ENCODE data around the gene DRC1. TPM values are rescaled to one million over a fixed set of nuclear protein-coding genes. Genes with fewer than 3 reads are reported as not detected.

The DRC1 gene
- total RNA-seq, 4 donors from 2014 or later = not detected

GRCh38 chr2:26430826-26431225 lies 29.1 kb downstream of the DRC1 start:
- intact Hi-C loops (cut with DNase I; ENCODE audit: low total_unique reads) = no loop called here
- TF ChIP-seq POLR2A (IDR thresholded peaks at IDR 0.05) = no peak
- TF ChIP-seq, protein P1, sequence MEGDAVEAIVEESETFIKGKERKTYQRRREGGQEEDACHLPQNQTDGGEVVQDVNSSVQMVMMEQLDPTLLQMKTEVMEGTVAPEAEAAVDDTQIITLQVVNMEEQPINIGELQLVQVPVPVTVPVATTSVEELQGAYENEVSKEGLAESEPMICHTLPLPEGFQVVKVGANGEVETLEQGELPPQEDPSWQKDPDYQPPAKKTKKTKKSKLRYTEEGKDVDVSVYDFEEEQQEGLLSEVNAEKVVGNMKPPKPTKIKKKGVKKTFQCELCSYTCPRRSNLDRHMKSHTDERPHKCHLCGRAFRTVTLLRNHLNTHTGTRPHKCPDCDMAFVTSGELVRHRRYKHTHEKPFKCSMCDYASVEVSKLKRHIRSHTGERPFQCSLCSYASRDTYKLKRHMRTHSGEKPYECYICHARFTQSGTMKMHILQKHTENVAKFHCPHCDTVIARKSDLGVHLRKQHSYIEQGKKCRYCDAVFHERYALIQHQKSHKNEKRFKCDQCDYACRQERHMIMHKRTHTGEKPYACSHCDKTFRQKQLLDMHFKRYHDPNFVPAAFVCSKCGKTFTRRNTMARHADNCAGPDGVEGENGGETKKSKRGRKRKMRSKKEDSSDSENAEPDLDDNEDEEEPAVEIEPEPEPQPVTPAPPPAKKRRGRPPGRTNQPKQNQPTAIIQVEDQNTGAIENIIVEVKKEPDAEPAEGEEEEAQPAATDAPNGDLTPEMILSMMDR (IDR thresholded peaks at IDR 0.05) = no peak
- no peak overlapping the region for H3K4me3 ChIP-seq (ENCODE audit: low read depth, poor library complexity, severe bottlenecking)
- WGBS, 2 donors = 85 to 94% methylated on average over 7 of the region's 7 CpGs
- DNase-seq (ENCODE audit: low spot score in 2 of 2) = no peak

DNA sequence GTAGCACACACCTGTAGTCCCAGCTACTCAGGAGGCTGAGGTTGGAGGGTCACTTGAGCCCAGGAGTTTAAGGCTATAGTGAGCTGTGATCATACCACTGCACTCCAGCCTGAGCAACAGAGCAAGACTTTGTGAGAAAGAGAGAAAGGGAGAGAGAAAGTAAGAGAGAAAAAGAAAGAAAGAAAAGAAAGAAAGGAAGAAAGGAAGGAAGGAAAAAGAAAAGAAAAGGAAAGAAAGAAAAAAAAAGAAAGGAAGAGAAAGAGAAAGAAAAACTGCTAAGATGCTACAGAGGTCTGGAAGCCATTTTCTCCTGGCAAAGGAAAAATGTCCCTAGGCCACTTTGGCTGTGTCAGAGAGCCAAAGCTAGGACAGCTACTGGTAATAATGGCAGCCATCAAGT lies 30.6 kb downstream of the DRC1 start:
- TF ChIP-seq, protein P1 (IDR thresholded peaks at IDR 0.05) = no peak
- no peak for TF ChIP-seq POLR2A (IDR thresholded peaks at IDR 0.05)
- no peak overlapping the region for H3K4me3 ChIP-seq (ENCODE audit: low read depth, poor library complexity, severe bottlenecking)
- intact Hi-C loops (cut with DNase I; ENCODE audit: low total_unique reads) = no loop called here
- DNase-seq (ENCODE audit: low spot score in 2 of 2) = no peak

- TF ChIP-seq, protein P1 (IDR thresholded peaks at IDR 0.05) = no peak
- no peak for TF ChIP-seq POLR2A (IDR thresholded peaks at IDR 0.05)
- WGBS, 2 donors = 36 to 77% methylated on average over 2 of the region's 2 CpGs
- no peak for DNase-seq (ENCODE audit: low spot score in 2 of 2)
- no peak overlapping the region for H3K4me3 ChIP-seq (ENCODE audit: low read depth, poor library complexity, severe bottlenecking)
- intact Hi-C loops (cut with DNase I; ENCODE audit: low total_unique reads) = no loop called here
These were observed 31.1 kb downstream of the DRC1 start for GRCh38 chr2:26432859-26433258.

DNA sequence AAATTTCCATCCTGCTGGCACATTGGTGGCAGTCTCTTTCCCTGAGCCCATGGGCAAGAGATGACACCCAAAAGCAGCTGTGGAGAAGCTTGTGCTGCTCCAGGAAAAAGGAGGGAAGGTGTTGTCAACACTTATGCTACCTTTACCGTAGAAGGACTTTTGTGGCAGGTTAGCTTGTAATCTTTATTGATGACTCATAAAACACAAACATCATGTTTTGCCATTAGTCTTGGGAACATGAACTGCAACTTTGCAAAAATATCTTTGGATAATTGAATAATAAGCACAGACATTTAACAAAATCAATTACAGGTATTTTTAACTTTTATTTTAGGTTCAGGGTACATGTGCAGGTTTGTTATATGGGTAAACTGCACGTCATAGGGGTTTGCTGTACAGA lies 33.4 kb downstream of the DRC1 start:
- intact Hi-C loops (cut with DNase I; ENCODE audit: low total_unique reads) = no loop called here
- no peak overlapping the region for H3K4me3 ChIP-seq (ENCODE audit: low read depth, poor library complexity, severe bottlenecking)
- WGBS, 2 donors = 82 to 85% methylated on average over 2 of the region's 2 CpGs
- TF ChIP-seq POLR2A (IDR thresholded peaks at IDR 0.05) = no peak
- TF ChIP-seq, protein P1 (IDR thresholded peaks at IDR 0.05) = no peak
- no peak for DNase-seq (ENCODE audit: low spot score in 2 of 2)

DNA sequence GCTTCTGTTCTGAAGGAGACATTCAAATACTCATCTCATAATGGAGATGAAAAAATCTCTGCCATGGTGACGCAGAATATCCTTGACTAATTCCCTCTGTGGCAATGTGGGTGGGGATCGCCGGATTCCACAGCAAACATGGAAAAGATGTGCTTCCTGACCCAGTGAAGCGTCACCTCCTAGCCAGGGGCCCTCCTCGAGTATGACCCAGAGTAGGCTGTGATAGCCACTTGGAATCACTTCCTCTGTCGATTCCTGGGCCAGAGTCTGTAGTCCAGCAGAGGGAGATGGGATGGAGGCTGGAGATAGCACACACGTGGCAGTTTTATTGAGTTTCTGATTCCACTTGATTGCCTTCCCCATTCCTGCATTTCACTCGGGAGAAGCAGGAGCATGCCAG lies 36.8 kb downstream of the DRC1 start:
- H3K4me3 ChIP-seq (ENCODE audit: low read depth, poor library complexity, severe bottlenecking) = no peak overlapping the region
- intact Hi-C loops (cut with DNase I; ENCODE audit: low total_unique reads) = no loop called here
- WGBS, 2 donors = 43 to 52% methylated on average over 8 of the region's 8 CpGs
- DNase-seq (ENCODE audit: low spot score in 2 of 2) = no peak
- TF ChIP-seq, protein P1 (IDR thresholded peaks at IDR 0.05) = no peak
- TF ChIP-seq POLR2A (IDR thresholded peaks at IDR 0.05) = no peak

- intact Hi-C loops (cut with DNase I; ENCODE audit: low total_unique reads) = no loop called here
- DNase-seq (ENCODE audit: low spot score in 2 of 2) = no peak
- WGBS, 2 donors = 63 to 87% methylated on average over 5 of the region's 5 CpGs
These were observed 37.2 kb downstream of the DRC1 start for GRCh38 chr2:26438926-26439325.

More at GRCh38 chr2:26438926-26439325, 37.2 kb downstream of the DRC1 start:
- TF ChIP-seq, protein P1 (IDR thresholded peaks at IDR 0.05) = no peak
- no peak for TF ChIP-seq POLR2A (IDR thresholded peaks at IDR 0.05)
- H3K4me3 ChIP-seq (ENCODE audit: low read depth, poor library complexity, severe bottlenecking) = no peak overlapping the region

All from lower leg skin (tissue), 4 donors.